Esophagus muscularis mucosa (tissue), 4 donors: ENCODE data around the gene SF3B5. TPM values are rescaled to one million over a fixed set of nuclear protein-coding genes. Genes with fewer than 3 reads are reported as not detected.
"Not testable (repeated sequence)": the region's sequence is repeated elsewhere in the genome, so short reads cannot be mapped to it uniquely, and the experiment has no call there.

Experiments used
- DNase-seq: peaks from one replicate; pipeline ENCODE4 v3.0.0-alpha.2; 2017; ENCODE audit errors: extremely low spot score
- H3K27ac ChIP-seq, 4 donors: fragments of 200-600 bp; sonication (generic); replicated peaks in 1 of 4; 1 replicate in 3 of 4; 2 replicates in 1 of 4; pipeline ENCODE4 v1.5.1; 2016 to 2019; ENCODE audit warnings: mild to moderate bottlenecking in 1 of 4
- H3K27me3 ChIP-seq, 4 donors: fragments of 200-600 bp; sonication (generic); one replicate each; pipeline versions ENCODE4 v1.5.1 to v1.6.0; 2016 to 2019
- H3K36me3 ChIP-seq, 4 donors: fragments of 200-600 bp; sonication (generic); one replicate each; pipeline ENCODE4 v1.5.1; 2016 to 2019
- H3K4me1 ChIP-seq, 4 donors: fragments of 200-600 bp; sonication (generic); one replicate each; pipeline ENCODE4 v1.5.1; 2016 to 2019
- H3K4me3 ChIP-seq, 4 donors: fragments of 200-600 bp; sonication (generic); 1 replicate in 2 of 4; 2 replicates in 2 of 4; pipeline ENCODE4 v1.5.1; 2016 to 2019; ENCODE audit warnings: mild to moderate bottlenecking in 4 of 4, moderate library complexity in 1 of 4
- H3K9me3 ChIP-seq, 4 donors: fragments of 200-600 bp; sonication (generic); 1 replicate in 3 of 4; 2 replicates in 1 of 4; pipeline ENCODE4 v1.5.1; 2016 to 2019
- CTCF ChIP-seq, 3 experiments: fragments of 200-600 bp in 2 of 3; fragments of 450-650 bp in 1 of 3; sonication (generic) in 2 of 3; IDR thresholded peaks; one replicate each; pipeline ENCODE4 v1.5.1; 2017 to 2019; ENCODE audit warnings: antibody characterized with exemption in 3 of 3, mild to moderate bottlenecking in 2 of 3, moderate library complexity in 1 of 3
- POLR2A ChIP-seq: fragments of 450-650 bp; IDR thresholded peaks from one replicate; pipeline ENCODE4 v1.6.1; 2017; ENCODE audit warnings: antibody characterized with exemption, moderate library complexity, mild to moderate bottlenecking, low read depth
- POLR2AphosphoS5 ChIP-seq, 2 donors: sonication (generic); formaldehyde crosslinking; IDR thresholded peaks; one replicate each; pipeline ENCODE4 v1.6.1; 2017; ENCODE audit warnings: antibody characterized with exemption in 2 of 2
- WGBS: methylation state at CpG from one replicate; pipeline ENCODE4 v1.1.5; 2018; 5-methylcytosine and 5-hydroxymethylcytosine counted together
- intact Hi-C: fragments of 100-400 bp; cut with DNase I; formaldehyde crosslinking; loops from one replicate; pipeline ENCODE4 v1.15.1; 2023
- total RNA-seq, 4 donors: library from RNA; depleted of rRNA; stranded (reverse); fragments of >200 nt; gene quantifications; one replicate each; pipeline versions ENCODE4 v1.1.0 to v1.2.1, GENCODE V29; 2016

Gene SF3B5
- total RNA-seq, 4 donors from 2014 or later: 79.2 to 134 (median 99.6) TPM

- intact Hi-C loops: no loop called here
- Histone ChIP-seq H3K9me3 (peaks cover 0 to 3% (median 0%) of the 10 kb centered on the region in 4 donors), H3K4me1 (no peaks in the 10 kb centered on the region), H3K27me3 (peaks cover 0 to 6% (median 0%) of the 10 kb centered on the region in 4 donors), H3K36me3 (no peaks in the 10 kb centered on the region), H3K4me3 (no peak overlapping the region), H3K27ac (no peak overlapping the region)
- no peak for DNase-seq
- TF ChIP-seq POLR2A (no peak), POLR2AphosphoS5 (IDR thresholded peaks at IDR 0.05) (no peak), CTCF (IDR thresholded peaks at IDR 0.05) (no peak)
- 83% methylated on average over 1 of the region's 1 CpG for WGBS
These were observed 47.7 kb downstream of the SF3B5 start for GRCh38 chr6:144047688-144048087.

GRCh38 chr6:144046672-144047071 is 48.7 kb downstream of the SF3B5 start:
- DNase-seq, intact Hi-C loops, H3K9me3 ChIP-seq, H3K4me3 ChIP-seq, H3K27me3 ChIP-seq, H3K4me1 ChIP-seq, H3K36me3 ChIP-seq, H3K27ac ChIP-seq: not testable (repeated sequence)
- 72% methylated on average over 7 of the region's 8 CpGs for WGBS

- H3K27ac ChIP-seq, intact Hi-C loops, H3K27me3 ChIP-seq, H3K9me3 ChIP-seq, H3K4me3 ChIP-seq, DNase-seq, H3K36me3 ChIP-seq, H3K4me1 ChIP-seq: not testable (repeated sequence)
- 85% methylated on average over 2 of the region's 2 CpGs for WGBS
These were observed 50.4 kb downstream of the SF3B5 start for GRCh38 chr6:144044989-144045388.

Other genes with a start within 250 kb of the SF3B5 start
- gene ZC2HC1B, start 231.1 kb downstream of the SF3B5 start, total RNA-seq: not detected
- gene PLAGL1, start 87.3 kb downstream of the SF3B5 start, total RNA-seq: 10 to 100 TPM; 11.8 to 17.9 (median 16.0) TPM
- 10 to 100 TPM in 1 of 4 donors, 1 to 10 TPM in 3; 3.3 to 14.1 (median 7.1) TPM for gene STX11, start 54.9 kb upstream of the SF3B5 start, total RNA-seq
- gene UTRN, start 189.8 kb upstream of the SF3B5 start, total RNA-seq: 100 to 1,000 TPM in 3 of 4 donors, 10 to 100 TPM in 1; 98.6 to 112 (median 102) TPM